T-helper 1 cell (primary cell): ENCODE data around the gene SMAD2.
"Not testable (repeated sequence)": the region's sequence is repeated elsewhere in the genome, so short reads cannot be mapped to it uniquely, and the experiment has no call there.

Source experiments
- DNase-seq, 5 donors: peaks; one replicate each; pipeline ENCODE4 v3.0.0-alpha.2; 2012 to 2020

Gene SMAD2

GRCh38 chr18:47831351-47831750 lies 99.1 kb downstream of the SMAD2 start:
- DNase-seq: no peak

DNA sequence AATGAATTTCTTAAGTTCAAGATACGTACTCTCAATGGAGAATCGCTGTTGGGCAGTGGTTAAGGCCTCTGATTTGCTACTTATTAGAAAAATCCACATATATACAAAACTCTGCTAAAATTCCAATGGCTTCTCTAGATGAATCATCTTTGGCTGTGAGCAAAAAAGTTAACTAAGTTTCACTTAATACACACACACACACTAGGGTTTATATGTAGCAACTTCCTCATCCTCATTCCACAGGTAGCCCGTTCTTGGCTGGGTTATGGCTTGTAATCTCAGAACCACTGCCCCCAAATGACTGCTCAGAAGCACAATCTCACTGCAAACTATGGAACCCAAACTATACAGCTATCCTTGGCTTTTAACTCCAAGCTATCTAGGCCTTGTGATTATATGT lies 99.7 kb downstream of the SMAD2 start:
- DNase-seq: no peak

DNA sequence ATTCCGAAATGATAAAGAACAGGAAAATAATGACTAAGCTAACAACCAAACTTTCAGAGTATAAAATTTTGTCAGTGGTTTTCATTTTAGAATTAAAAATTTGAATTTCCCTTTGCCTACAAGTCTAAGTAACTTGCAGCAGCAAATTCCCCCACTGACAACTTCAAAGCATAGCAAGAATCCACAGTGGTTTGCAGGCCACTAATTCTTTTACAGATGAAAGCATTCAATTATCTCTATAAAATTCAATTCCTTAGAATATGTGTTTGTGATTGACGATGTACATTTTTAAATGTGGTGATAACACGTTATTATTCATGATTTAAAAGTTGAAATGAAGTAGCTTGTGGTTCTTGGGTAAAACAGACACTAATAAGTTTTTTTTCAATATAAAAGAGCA lies 100.6 kb downstream of the SMAD2 start:
- DNase-seq: no peak

GRCh38 chr18:47828031-47828430 lies 102.4 kb downstream of the SMAD2 start:
- DNase-seq: not testable (repeated sequence)

GRCh38 chr18:47826157-47827074 lies 104.0 kb downstream of the SMAD2 start:
- DNase-seq: no peak

GRCh38 chr18:47821314-47821713 lies 109.1 kb downstream of the SMAD2 start:
- DNase-seq: no peak

- DNase-seq: no peak
Observed at GRCh38 chr18:47817795-47818077, 112.7 kb downstream of the SMAD2 start.

- no peak for DNase-seq
Observed at GRCh38 chr18:47817017-47817794, 113.3 kb downstream of the SMAD2 start.

GRCh38 chr18:47815486-47816270 lies 114.8 kb downstream of the SMAD2 start:
- DNase-seq: no peak

GRCh38 chr18:47809420-47809819 lies 121.0 kb downstream of the SMAD2 start:
- no peak for DNase-seq

GRCh38 chr18:47802802-47803201 lies 127.7 kb downstream of the SMAD2 start:
- no peak for DNase-seq

DNA sequence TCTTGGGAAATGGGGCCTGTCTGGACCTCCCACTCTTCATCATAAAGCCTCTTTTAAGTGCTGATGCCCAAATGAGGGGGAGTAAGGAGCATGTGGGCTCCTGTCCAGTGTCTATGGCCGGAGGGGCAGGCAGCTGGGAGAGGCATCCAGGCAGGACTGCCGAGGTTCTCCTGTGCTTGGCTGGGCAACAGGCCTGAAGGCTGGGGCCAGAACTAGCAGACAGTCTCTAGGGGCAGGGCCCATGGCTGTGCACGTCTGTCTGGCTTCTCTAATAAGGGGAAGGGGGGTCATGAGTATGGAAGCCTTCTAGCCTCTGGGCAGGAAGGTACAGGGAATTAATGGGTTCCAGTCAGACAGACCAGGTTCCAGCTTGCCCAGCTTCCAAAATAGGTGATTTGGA lies 128.6 kb downstream of the SMAD2 start:
- no peak for DNase-seq

- DNase-seq: no peak
Observed at GRCh38 chr18:47800756-47801155, 129.7 kb downstream of the SMAD2 start.

GRCh38 chr18:47800248-47800647 lies 130.2 kb downstream of the SMAD2 start:
- DNase-seq: no peak

DNA sequence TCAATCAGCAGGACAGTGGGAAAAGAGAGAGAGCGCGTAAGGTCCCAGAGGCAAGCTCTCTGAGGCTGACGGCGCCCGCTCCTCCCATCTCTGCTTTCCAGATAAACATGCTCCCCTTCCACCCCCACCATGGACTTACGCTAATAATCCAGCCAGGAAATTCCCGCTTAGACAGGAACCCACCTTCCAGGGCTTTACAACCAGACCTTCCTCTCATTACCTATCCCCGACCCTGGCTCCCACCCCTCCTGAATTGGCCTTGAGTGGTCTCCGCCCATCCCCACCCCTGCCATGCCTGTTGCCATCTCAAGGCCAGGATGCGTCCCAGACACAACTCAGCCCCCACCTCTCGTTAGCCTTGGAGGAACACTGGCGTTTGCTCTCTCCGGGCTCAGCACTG lies 131.1 kb downstream of the SMAD2 start:
- DNase-seq: no peak

- no peak for DNase-seq
Observed at GRCh38 chr18:47798366-47798765, 132.1 kb downstream of the SMAD2 start.

DNA sequence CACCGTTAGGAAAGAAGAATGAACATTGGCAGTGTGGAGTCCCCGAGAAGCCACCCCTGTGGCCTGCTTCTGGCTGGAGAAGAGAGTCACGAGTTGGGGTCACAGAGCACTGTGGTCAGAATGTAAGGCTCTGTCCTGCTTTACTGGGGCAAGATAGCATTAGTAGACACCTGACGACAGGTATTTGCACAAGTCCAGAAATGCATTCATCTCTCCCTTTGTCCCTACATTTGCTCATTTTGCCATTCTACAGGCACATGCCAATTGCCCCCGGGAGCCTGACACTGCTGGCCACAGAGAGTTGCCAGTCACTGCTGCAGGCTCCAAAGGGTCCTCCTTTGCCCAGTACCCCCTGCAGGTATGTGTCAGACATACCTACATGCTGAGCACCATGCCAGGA lies 133.3 kb downstream of the SMAD2 start:
- DNase-seq: no peak

DNA sequence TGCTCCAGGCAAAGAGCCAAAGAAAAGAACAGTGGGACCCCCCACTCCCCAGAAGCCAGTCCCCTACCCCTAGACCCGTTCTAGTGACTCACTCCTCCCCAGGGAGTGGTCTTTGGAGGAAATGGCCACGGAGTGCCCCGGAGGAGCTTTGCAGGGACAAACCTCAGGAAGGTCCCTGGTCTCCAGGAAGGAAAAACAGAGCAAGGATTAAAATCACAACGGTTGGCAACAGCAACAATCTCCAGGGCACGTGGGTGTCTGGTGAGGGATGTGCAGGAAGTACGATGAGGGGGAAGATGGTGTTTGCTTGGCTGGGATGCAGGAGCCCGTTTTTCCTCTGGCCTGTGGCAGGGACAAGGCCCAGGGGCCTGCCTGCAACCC lies 135.0 kb downstream of the SMAD2 start:
- no peak for DNase-seq

- DNase-seq: no peak
Observed at GRCh38 chr18:47794725-47795433, 135.6 kb downstream of the SMAD2 start.

- DNase-seq: no peak
Observed at GRCh38 chr18:47793609-47794008, 136.8 kb downstream of the SMAD2 start.

GRCh38 chr18:47791461-47791985 lies 138.9 kb downstream of the SMAD2 start:
- DNase-seq: no peak

- DNase-seq: no peak
Observed at GRCh38 chr18:47790036-47790435, 140.4 kb downstream of the SMAD2 start.

- no peak for DNase-seq
Observed at GRCh38 chr18:47788621-47789020, 141.8 kb downstream of the SMAD2 start.
